ENCODE measurements around the gene ACIN1. TPM values are rescaled to one million over a fixed set of nuclear protein-coding genes. Genes with fewer than 3 reads are reported as not detected.
A peak's percentile ranks its signal among the peaks of the same experiment; 100 is the strongest.

Gene ACIN1
- total and polyA plus RNA-seq, 2 experiments from 2014 or later = 76.1 to 172 TPM

DNA sequence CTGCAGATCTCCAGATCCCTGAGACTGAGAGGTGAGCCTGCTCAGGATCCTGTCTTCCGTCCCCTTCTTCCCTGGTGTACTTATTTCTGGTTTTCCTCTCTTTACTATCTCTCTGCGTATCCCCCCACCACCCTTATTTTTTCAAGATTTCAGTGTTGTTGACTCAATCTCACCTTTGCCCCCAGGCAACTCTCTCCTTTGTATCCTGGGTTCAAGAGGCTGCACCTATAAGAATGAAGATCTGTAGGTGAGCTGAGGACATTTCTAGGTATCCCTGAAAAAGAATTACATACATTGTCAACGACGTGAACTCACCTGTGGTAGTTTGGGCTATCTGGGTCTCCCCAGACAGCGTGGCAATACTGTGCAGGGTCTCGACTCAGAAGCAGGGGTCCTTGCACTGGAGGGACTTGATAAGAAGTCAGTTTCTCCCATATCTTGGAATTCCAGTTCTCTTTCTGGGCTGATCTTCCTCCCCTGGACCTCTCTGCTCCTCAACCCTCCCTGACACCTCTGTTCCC is 9.2 kb upstream of the ACIN1 start:
- peak overlapping the region; percentile 29; the same call in 1 of the 2 replicates for H3K4me2 ChIP-seq
- H4K20me1 ChIP-seq (replicated peaks; ENCODE audit: insufficient read depth) = peaks cover under 1% of the 10 kb centered on the region; the same call in 1 of the 2 replicates
- Mint-ChIP-seq H3K36me3 (ENCODE audit: low read depth) (peaks cover 5% of the 10 kb centered on the region; the same call in 2 of the 3 replicates), H3K9me3 (peaks cover 5% of the 10 kb centered on the region; the same call in 2 of the 3 replicates), H3K4me1 (peaks cover 31% of the 10 kb centered on the region), H3K4me3 (no peak overlapping the region; the same call in 2 of the 3 replicates), H3K27me3 (ENCODE audit: insufficient read depth, low read depth, poor library complexity) (peaks cover 17% of the 10 kb centered on the region), H3K27ac (no peak overlapping the region)
- H3K4me3 ChIP-seq = no peak overlapping the region
- no peak overlapping the region for H3K27ac ChIP-seq (ENCODE audit: low read depth)
- ATAC-seq (no peak), DNase-seq (ENCODE audit: low spot score) (no peak)
- H3K79me2 ChIP-seq (replicated peaks; ENCODE audit: insufficient read depth) = no peaks in the 10 kb centered on the region
- H2AFZ ChIP-seq = peak overlapping the region; percentile 80; the same call in 1 of the 2 replicates
- TF ChIP-seq ZNF114 (CRISPR knock-in tag; IDR thresholded peaks at IDR 0.05) (no peak), JUNB (IDR thresholded peaks at IDR 0.05; ENCODE audit: unreplicated experiment) (no peak), NANOG (IDR thresholded peaks at IDR 0.05; ENCODE audit: borderline replicate concordance) (no peak), EZH2phosphoT487 (IDR thresholded peaks at IDR 0.05; ENCODE audit: unreplicated experiment) (no peak), POLR2AphosphoS5 (IDR thresholded peaks at IDR 0.05; ENCODE audit: low read depth) (no peak), STAT1 (IDR thresholded peaks at IDR 0.05; ENCODE audit: unreplicated experiment) (no peak), ZNF331 (CRISPR knock-in tag; IDR thresholded peaks at IDR 0.05; ENCODE audit: low read depth) (no peak), CREB1 (CRISPR knock-in tag; IDR thresholded peaks at IDR 0.05; ENCODE audit: low read depth) (no peak)
- TF ChIP-seq, protein P1, sequence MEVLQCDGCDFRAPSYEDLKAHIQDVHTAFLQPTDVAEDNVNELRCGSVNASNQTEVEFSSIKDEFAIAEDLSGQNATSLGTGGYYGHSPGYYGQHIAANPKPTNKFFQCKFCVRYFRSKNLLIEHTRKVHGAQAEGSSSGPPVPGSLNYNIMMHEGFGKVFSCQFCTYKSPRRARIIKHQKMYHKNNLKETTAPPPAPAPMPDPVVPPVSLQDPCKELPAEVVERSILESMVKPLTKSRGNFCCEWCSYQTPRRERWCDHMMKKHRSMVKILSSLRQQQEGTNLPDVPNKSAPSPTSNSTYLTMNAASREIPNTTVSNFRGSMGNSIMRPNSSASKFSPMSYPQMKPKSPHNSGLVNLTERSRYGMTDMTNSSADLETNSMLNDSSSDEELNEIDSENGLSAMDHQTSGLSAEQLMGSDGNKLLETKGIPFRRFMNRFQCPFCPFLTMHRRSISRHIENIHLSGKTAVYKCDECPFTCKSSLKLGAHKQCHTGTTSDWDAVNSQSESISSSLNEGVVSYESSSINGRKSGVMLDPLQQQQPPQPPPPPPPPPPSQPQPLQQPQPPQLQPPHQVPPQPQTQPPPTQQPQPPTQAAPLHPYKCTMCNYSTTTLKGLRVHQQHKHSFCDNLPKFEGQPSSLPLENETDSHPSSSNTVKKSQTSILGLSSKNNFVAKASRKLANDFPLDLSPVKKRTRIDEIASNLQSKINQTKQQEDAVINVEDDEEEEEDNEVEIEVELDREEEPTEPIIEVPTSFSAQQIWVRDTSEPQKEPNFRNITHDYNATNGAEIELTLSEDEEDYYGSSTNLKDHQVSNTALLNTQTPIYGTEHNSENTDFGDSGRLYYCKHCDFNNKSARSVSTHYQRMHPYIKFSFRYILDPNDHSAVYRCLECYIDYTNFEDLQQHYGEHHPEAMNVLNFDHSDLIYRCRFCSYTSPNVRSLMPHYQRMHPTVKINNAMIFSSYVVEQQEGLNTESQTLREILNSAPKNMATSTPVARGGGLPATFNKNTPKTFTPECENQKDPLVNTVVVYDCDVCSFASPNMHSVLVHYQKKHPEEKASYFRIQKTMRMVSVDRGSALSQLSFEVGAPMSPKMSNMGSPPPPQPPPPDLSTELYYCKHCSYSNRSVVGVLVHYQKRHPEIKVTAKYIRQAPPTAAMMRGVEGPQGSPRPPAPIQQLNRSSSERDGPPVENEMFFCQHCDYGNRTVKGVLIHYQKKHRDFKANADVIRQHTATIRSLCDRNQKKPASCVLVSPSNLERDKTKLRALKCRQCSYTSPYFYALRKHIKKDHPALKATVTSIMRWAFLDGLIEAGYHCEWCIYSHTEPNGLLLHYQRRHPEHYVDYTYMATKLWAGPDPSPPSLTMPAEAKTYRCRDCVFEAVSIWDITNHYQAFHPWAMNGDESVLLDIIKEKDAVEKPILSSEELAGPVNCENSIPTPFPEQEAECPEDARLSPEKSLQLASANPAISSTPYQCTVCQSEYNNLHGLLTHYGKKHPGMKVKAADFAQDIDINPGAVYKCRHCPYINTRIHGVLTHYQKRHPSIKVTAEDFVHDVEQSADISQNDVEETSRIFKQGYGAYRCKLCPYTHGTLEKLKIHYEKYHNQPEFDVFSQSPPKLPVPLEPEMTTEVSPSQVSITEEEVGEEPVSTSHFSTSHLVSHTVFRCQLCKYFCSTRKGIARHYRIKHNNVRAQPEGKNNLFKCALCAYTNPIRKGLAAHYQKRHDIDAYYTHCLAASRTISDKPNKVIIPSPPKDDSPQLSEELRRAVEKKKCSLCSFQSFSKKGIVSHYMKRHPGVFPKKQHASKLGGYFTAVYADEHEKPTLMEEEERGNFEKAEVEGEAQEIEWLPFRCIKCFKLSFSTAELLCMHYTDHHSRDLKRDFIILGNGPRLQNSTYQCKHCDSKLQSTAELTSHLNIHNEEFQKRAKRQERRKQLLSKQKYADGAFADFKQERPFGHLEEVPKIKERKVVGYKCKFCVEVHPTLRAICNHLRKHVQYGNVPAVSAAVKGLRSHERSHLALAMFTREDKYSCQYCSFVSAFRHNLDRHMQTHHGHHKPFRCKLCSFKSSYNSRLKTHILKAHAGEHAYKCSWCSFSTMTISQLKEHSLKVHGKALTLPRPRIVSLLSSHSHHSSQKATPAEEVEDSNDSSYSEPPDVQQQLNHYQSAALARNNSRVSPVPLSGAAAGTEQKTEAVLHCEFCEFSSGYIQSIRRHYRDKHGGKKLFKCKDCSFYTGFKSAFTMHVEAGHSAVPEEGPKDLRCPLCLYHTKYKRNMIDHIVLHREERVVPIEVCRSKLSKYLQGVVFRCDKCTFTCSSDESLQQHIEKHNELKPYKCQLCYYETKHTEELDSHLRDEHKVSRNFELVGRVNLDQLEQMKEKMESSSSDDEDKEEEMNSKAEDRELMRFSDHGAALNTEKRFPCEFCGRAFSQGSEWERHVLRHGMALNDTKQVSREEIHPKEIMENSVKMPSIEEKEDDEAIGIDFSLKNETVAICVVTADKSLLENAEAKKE (CRISPR knock-in tag; IDR thresholded peaks at IDR 0.05) = no peak
- TF ChIP-seq, protein P2, sequence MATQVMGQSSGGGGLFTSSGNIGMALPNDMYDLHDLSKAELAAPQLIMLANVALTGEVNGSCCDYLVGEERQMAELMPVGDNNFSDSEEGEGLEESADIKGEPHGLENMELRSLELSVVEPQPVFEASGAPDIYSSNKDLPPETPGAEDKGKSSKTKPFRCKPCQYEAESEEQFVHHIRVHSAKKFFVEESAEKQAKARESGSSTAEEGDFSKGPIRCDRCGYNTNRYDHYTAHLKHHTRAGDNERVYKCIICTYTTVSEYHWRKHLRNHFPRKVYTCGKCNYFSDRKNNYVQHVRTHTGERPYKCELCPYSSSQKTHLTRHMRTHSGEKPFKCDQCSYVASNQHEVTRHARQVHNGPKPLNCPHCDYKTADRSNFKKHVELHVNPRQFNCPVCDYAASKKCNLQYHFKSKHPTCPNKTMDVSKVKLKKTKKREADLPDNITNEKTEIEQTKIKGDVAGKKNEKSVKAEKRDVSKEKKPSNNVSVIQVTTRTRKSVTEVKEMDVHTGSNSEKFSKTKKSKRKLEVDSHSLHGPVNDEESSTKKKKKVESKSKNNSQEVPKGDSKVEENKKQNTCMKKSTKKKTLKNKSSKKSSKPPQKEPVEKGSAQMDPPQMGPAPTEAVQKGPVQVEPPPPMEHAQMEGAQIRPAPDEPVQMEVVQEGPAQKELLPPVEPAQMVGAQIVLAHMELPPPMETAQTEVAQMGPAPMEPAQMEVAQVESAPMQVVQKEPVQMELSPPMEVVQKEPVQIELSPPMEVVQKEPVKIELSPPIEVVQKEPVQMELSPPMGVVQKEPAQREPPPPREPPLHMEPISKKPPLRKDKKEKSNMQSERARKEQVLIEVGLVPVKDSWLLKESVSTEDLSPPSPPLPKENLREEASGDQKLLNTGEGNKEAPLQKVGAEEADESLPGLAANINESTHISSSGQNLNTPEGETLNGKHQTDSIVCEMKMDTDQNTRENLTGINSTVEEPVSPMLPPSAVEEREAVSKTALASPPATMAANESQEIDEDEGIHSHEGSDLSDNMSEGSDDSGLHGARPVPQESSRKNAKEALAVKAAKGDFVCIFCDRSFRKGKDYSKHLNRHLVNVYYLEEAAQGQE (IDR thresholded peaks at IDR 0.05; ENCODE audit: unreplicated experiment) = no peak
- TF ChIP-seq, protein P3, sequence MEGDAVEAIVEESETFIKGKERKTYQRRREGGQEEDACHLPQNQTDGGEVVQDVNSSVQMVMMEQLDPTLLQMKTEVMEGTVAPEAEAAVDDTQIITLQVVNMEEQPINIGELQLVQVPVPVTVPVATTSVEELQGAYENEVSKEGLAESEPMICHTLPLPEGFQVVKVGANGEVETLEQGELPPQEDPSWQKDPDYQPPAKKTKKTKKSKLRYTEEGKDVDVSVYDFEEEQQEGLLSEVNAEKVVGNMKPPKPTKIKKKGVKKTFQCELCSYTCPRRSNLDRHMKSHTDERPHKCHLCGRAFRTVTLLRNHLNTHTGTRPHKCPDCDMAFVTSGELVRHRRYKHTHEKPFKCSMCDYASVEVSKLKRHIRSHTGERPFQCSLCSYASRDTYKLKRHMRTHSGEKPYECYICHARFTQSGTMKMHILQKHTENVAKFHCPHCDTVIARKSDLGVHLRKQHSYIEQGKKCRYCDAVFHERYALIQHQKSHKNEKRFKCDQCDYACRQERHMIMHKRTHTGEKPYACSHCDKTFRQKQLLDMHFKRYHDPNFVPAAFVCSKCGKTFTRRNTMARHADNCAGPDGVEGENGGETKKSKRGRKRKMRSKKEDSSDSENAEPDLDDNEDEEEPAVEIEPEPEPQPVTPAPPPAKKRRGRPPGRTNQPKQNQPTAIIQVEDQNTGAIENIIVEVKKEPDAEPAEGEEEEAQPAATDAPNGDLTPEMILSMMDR (conservative IDR thresholded peaks at IDR 0.05; ENCODE audit: low read depth in 2 of 2) = no peak
- 0 out of 2 replicates have a peak, but pooled peaks cover 4% of the 10 kb centered on the region for H3K9me2 ChIP-seq (ENCODE audit: insufficient read depth)
- peaks cover 12% of the 10 kb centered on the region for H3K4me1 ChIP-seq (ENCODE audit: insufficient read depth)
- no peaks in the 10 kb centered on the region for H3K27me3 ChIP-seq (ENCODE audit: insufficient read depth)
- no peaks in the 10 kb centered on the region for H3F3A ChIP-seq (replicated peaks; ENCODE audit: low read depth)
- no peaks in the 10 kb centered on the region for H3K36me3 ChIP-seq (ENCODE audit: insufficient read depth)

Data from GM23338 (cell line).